KG1 (cell line): ENCODE results near the gene CPEB1.
"Not testable (repeated sequence)": the region's sequence is repeated elsewhere in the genome, so short reads cannot be mapped to it uniquely, and the experiment has no call there.

Source experiments
- DNase-seq: peaks from one replicate; lab custom pipeline; 2025; lab: John Stamatoyannopoulos, UW

CPEB1 gene

DNA sequence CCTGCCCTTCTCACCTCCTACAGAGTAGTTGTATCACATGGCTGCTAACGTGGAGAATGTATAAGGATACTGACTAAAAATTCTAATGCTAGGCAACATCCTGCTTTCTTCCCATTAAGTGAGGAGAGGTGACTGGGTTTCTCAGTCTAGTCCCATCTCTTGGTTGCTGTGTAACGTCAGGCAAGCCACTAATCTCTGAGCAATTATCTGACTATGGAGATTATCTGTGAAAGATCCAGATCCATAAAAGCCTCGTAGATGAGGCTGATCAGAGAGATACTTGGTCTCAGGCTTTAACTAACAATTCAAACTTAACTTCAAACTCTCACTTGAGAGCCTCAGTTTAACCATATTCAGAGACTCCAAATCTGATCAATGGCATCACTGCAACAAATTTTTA, 102.2 kb downstream of the CPEB1 start:
- no peak for DNase-seq

DNA sequence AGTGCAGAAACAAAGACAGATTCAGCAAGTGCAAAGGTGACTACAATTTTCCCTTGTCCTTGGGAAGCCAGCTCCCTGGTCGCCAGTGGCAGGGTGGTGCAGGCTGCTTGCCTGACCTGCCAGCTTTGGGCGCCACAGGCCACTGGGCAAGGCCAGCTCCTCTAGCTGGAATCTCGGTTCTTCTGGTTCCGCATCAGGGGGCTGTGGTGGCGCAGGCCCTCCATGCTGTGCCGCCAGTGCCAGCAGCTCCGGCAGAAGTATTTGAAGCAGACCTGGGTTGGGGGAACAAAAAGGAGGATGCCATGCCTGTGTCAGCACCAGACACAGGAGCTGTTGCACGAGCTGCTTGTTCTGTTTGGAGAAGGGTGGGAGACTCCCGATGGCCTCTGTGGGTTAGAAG, 102.7 kb downstream of the CPEB1 start:
- DNase-seq = no peak

DNA sequence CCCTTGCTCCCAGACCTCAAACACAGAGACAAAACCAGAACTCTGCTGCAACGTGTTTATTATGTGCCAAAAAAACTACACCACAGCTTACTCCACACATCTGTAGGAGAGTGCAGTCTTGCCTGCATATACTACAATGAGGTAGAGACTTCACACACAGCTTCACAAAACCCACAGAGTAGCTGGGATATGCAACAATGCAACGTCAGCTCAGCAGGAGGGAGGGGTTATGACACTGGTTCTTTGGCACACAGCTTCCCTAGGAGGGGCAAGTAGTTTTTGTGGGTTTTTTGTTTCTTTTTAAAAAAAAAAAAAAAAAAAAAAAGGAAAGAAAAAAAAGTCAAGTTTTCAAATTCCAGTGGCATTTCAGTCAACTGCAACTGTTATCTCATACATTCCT, 104.0 kb downstream of the CPEB1 start:
- DNase-seq = no peak

DNA sequence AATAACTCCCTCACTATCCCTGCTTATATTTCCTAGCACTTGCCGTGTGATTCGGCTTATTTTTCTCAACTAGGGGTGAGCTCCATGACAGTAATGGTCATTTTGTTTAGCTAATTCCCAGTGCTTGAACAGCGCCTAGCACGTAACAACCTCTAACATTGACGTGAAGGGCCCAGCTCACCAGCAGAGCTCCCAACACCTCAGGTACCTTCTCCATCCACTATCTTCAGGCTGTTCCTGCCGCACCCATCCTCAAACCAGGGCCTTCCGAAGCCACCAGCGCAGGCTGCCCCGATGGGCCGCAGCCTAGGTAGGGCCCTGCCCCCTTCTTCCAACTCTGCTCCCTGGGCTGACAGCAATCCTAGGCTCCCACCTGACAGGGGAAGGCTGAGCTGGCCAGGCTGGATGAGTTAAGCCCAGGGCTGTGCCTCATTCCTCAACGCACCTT, 106.2 kb downstream of the CPEB1 start:
- no peak for DNase-seq

DNA sequence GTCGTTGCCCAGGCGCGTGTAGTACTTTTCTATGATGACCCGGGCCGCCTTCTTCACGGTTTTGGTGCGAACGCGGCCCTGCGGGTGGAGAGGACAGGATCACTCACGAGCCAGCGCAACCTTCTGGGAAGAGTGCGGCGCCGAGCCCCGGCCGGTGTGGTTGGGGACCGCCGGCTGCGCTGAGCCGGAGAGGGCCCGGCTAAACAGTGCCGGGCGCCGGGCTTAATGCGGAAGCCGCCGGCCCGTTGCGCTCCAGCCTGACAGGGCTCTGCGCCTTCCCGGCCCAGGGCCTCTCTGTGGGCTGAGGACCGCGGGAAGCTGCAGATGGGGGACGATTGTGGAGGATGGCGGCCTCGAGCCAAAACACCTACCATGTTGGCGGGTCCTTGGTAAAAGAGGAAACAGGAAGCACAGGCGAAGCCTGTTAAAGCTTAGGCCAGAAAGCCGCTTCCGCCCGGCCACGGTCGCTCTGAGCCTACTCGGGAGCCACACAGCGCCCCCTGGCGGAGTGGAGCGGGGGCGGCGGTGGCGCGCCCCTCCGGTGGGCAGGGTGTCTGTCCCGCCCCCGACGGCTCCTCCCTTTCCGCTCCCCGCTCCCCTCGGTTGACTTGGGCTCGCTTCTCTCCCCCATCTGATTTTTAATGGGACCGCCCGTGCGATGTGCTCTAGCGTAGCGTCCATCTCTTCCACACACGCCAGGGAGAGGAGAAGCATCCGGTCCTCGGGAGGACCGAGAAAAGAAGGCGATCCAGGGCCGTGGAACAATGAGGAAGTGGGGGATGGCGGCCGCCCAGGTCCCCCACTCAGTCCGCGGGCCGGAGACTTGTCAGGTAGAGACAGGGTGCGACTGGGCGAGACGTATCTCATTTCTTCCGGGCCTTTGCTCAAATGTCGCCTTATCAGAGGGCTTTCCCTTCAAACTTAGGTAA, 106.8 kb downstream of the CPEB1 start, which contains the start of gene RPS17:
TSS of gene RPS17 (minus strand) at position 403 of the 929 bp plus-strand sequence. CDS start at position 374, 29 bp downstream.
- DNase-seq = no peak

DNA sequence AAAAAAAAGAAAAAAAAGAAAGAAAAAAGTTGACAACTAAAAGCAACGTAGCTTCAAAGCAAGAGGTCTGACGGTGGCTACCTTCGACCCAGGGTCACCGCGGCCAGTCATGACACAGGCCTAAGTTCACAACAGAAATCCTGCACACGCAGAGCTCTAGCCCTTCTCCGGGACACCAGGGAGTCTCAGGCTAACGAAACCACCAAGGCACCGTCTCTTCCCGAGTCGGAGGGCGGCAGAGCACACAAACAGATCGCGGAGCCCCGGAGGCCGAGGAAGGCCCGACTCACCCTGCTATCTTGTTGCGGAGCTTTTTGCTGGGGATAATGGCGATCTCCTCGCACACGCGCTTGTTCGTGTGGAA, 107.5 kb downstream of the CPEB1 start:
- DNase-seq = no peak

DNA sequence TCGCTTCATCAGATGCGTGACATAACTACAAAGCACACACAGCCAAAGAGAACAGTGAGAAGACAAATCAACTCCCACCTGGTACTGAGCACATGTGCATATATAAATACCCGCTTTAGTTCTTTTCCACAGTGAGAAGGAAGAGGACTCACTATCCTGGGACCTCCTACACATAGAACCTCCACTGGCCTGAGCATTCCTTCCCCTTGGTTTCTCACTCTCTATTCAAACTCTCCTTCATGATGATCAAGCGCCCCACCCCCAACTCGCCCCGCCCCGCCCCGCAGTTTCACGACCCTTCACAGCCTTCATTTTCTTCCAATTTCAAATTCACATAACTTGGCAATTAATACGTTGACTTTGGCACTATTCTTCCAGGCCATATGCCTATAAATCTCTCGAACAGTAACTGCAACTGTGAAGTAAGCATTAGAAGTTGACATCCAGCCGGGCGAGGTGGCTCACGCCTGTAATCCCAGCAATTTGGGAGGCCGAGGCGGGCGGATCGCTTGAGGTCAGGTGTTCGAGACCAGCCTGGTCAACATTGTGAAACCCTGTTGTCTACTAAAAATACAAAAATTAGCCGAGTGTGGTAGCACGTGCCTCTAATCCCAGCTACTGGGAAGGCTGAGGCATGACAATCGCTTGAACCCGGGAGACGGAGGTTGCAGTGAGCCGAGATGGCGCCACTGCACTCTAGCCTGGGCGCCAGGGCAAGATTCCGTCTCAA, 108.0 kb downstream of the CPEB1 start:
- no peak for DNase-seq

DNA sequence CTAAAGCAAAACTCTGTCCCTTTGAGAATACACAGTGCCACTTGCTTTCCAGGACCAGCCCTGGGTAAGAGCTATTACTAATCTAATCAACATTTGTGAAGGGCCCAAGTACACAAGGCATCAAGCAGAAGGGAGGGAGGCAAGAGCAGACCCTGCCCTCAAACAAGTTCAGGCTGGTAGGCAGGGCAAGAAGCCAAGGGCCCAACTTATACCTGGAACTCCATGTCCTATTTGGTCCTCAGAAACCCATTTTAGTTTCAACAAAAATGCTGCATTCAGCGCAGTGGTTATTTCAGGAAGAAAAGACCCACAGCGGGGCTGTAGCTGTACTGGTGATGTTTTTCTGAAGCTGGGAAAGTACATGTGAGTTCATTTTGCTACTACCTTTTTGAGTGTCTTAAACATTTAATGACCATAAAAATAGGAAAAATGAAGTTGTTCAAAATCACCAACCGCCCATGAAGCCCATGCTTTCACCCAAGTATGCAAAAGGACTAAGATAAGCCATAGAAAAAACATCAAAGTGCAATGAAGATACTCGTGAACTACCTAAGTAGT, 109.7 kb downstream of the CPEB1 start:
- DNase-seq = no peak

DNA sequence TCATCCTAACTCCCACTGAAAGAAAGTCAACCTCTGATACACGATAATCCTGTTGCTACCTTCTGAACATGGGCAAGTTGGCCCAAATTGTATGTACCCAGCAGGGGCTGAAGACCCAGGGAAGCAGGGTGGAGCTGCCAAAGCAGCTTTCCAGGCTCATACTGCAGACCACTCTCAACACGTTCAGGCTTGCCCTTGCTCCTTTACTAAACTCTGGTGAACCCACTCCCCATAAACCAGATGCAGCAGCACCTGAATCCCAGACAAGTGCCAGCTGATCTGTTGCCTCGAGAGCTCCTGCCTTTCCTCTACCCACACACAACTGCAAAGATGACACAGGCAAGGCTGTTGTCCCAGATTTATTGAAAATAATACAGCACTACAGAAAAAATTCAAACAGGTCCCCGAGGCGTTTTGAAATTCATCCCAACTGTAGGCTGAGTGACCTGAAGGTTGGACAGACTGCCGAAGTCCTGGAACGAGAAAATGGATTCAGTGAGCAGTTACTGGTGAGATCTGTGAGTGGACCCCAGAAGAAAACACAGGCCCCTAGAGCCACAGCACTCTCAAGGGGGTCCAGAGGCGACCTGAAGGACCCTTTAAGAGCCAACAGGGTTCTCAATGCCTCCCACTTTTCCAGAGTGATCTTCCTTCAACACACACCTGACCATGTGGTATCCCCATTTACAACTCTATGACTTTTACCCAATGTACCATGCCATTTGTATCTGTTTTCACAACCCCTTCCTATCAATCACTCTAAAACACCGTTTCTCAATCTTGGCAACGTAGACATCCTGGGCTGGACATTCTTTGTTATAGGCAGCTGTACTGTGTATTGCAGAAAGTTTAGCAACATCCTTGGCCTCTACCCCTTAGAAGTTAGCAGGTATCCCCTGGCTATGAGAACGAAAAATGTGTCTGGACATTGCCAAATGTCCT, 110.5 kb downstream of the CPEB1 start:
- no peak for DNase-seq

DNA sequence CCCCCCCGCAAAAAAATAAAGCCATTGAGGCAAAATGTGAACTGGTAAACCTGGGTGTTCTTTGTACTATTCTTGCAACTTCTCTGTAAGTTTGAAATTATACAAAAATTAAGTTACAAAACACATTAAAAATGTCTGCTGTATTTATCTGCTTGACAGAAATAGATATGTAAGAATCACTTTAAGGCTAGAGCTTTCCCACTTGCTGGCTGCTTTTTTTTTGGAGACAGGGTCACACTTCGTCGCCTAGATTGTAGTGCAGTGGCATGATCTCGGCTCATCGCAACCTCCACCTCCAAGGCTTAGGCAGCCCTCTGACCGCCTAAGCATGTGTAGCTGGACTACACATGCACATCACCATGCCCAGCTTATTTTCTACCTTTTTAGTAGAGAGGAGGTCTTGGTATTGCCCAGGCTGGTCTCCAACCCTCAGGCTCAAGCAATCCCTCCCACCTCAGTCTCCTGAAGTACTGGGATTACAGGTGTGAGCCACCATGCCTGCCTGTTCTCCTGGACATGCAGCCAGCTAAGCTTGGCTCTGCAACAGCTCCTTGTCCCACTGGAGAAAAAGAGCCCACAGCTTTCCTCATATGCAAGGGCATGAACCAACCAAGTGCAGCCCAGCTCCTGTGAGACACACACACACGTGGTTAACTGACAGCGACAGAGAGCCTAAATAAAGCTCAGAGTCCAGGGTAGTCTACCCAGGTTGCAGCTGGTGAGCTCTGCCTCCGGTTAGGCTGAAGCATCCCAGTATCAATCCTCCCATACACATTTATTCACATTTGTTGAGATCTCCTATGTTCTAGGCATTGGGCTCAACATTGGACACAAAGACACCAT, 111.4 kb downstream of the CPEB1 start:
- DNase-seq = no peak

DNA sequence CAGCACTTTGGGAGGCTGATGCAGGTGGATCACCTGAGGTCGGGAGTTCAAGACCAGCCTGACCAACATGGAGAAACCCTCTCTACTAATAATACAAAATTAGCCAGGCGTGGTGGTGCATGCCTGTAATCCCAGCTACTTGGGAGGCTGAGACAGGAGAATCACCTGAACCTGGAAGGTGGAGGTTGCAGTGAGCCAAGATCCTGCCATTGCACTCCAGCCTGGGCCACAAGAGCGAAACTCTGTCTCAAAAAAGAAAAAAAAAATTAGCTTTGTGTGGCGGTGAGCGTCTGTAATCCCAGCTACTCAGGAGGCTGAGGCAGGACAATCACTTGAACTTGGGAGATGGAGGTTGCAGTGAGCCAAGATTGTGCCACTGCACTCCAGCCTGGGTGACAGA, 112.0 kb downstream of the CPEB1 start:
- DNase-seq = not testable (repeated sequence)

DNA sequence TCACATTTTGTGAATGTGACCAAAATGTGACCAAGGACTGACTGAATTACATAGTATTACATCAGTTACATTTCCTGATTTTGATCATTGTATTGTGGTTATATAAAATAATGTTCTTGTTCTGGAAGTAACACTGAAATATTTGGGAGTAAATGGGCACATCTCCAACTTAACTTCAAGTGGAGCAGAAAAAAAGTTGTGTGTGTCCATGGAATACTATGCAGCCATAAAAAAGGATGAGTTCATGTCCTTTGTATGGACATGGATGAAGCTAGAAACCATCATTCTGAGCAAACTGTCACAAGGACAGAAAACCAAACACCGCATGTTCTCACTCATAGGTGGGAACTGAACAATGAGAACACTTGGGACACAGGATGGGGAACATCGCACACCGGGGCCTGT, 112.7 kb downstream of the CPEB1 start:
- DNase-seq = not testable (repeated sequence)

DNA sequence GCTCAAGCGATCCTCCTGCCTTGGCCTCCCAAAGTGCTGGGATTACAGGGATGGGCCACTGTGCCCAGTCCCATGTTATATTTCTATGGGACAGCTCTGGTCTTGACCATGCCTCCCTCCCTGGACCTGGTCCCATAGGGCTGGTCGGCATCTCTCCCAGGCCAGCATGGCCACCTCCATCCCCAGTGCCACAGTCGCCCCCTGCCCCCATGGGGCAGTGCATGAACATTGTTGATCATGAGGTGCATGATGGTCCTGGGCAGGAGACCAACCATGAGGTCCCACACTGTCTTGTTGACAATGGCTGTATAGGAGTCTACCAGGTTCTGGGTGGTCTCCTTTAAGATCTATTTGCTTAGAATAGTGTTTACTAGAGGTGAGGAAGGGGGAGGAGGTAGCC, 113.4 kb downstream of the CPEB1 start:
- DNase-seq = no peak

DNA sequence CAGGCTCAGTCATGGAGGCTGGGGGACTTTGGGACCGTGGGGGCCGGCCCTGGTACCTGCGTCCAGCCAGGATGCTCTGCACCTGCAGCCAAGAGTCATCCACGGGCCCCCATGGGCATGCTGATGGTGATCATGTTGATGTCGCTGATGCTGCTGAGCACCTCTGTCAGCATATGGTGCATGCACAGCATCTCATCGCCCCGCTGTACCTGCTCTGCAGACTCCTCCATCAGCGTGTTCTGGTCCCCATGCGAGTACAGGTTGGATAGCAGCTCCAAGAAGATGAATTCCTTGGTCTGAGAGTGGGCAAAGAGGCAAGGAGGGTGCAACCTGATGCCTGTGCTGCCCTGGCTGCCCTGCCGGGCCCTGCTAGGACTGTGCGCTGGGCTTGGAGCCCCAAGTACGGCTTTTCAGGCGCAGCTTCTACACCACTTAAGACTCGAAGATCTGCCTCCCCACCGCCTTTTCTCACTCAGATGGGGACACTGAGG, 114.1 kb downstream of the CPEB1 start:
- no peak for DNase-seq

DNA sequence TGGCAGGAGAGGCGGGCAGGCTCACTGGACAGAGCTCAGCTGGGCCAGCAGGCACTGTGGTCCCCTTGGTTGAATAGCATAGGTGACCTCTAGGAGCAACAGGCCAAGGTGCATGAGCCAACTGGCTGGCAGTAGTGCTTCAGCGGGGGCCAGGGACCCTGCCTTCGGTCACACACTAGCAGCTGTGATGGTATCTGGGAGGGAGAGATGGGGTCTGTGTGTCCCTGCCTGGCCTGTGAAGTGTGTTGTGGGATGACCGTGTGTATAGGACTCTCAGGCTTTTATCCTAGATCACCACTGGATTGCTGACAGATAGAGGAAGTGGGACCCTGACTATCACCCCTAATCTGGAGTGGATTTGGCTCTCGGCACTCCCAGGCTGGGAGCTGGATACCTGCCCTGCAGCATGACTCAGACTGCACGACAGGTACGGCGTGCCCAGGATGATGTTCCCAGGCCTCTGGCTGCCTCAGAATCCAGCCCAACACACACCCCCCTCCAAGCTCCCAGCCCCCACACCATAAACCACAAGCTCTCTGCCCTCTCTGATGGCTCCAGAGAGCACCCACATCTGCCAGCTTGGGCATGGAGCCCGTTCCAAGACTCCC, 114.7 kb downstream of the CPEB1 start:
- DNase-seq = no peak

DNA sequence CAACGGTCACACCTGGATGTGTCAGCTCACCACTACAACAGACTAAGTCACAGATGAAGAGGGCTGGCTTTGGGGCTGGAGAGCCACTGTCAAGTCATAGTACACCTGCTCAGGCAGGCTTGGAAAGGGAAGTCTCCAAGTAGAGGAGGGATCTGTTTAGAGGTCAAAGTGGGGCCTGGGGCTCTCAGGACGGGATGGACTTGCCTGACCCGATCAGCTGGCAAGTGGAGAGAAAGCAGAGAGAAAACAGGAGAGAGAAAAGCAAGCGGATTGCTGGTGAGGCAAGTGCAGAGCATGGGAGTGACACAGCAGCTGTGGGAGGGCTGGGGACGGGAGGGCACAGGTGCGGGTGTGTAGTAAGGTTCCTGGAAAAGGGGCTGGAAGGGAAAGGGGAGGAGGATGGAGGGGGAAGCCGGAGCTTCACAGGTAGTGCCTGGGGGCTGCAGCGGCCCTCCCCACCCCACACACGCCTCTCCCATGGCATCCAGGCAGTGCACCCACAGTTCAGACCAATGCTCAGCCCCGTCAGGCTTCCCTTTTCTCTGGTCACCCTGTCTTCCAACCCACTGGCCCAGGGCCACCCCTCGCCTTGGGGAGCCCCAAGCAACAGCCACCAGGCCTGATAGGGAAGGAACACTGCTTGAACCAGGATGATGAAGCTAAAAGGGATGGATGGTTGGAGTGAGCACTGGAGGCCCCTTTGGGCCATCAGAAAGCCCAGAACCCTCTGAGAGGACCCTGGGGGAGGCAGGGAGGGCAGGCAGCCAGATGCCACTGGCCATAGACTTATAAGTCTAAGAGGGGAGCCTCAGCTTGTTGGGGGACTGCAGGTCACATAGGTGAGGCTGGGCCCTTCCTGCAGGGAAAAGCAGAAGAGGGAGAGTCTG, 115.4 kb downstream of the CPEB1 start:
- no peak for DNase-seq

DNA sequence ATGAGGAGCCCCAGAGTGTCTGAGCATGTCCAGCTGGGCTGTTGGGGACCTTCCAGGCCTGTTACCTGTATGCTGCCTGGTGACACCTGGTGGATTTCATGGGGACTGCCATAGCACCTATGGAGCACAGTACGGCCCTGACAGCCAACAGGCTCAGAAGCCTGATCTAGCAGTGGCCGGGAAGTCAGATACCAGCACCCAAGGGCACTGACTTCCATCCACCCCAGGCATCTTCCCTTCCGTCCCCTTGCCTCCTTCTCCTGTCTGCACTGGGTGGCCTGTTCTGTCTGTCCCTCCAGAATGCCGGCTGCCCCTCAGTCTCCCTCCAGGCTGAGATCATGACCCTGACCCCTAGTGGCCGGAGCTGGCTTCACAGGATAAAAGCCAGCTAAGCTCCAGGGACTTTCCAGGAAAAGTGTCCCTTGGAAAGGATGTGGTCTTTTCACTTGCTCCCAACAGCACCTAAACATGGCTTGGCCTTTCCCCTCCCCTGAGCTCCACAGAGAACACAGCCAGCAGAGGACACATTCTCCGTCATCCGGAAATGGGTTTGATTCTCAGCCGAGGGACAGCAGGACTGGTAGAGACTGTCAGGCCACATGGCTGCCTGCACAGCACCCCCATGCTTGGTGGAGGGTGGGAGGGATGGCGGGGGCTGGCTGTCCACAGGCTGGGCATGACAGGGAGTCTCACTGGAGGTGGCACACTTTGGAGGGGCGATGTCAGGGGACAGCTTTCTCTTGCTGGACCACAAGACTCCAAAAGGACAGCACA, 116.4 kb downstream of the CPEB1 start:
- DNase-seq = no peak

DNA sequence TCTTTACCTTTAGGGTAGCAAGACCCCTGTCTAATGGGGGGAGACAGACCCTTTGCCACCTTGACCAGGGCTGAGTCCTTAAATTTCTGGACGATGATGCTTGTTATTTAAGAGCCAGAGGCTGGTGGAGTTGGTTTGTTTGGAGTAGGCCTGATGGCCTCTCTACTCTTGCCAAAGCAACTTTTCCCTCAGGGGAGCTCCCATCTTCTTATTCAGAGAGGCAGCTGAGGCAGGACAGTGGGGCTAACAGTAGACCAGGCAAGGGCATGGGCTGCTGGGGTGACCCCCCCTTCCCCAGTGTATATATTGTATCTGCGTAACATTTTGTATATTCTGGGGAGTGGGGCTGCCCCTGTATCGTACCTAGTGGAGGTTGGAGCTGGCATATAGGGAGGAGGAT, 117.2 kb downstream of the CPEB1 start:
- DNase-seq = no peak
